HAP-1 (cell line): ENCODE data around the gene DENND1B.

ENCODE experiments used
- DNase-seq, 2 experiments: peaks; one replicate each; pipeline ENCODE4 v3.0.0-alpha.2; 2016 to 2020; ENCODE audit warnings: low spot score in 2 of 2
- H3K27me3 ChIP-seq: fragments of 250-450 bp; sonication (Bioruptor Pico); 2 replicates; pipeline ENCODE4 v1.5.1; 2020; ENCODE audit warnings: low read depth, mild to moderate bottlenecking, moderate library complexity
- H3K36me3 ChIP-seq: fragments of 250-450 bp; sonication (Bioruptor Pico); replicated peaks from 2 replicates; pipeline ENCODE4 v1.5.1; 2020; ENCODE audit warnings: mild to moderate bottlenecking
- H3K4me1 ChIP-seq: fragments of 250-450 bp; sonication (Bioruptor Pico); 2 replicates; pipeline ENCODE4 v1.5.1; 2020; ENCODE audit warnings: mild to moderate bottlenecking
- H3K4me3 ChIP-seq: fragments of 250-450 bp; sonication (Bioruptor Pico); 2 replicates; pipeline ENCODE4 v1.5.1; 2020; ENCODE audit warnings: mild to moderate bottlenecking, moderate library complexity
- H3K9me3 ChIP-seq: fragments of 250-450 bp; sonication (Bioruptor Pico); 2 replicates; pipeline ENCODE4 v1.5.1; 2020; ENCODE audit warnings: mild to moderate bottlenecking, moderate library complexity
- in situ Hi-C: fragments of 300-500 bp; cut with MboI; formaldehyde crosslinking; loops from 3 replicates; pipeline ENCODE4 v1.14.3; 2020; ENCODE audit warnings: low sequenced_read_pairs, inconsistent platforms, mixed read lengths

DENND1B gene

GRCh38 chr1:197680311-197680710 is 95.0 kb downstream of the DENND1B start:
- no peaks in the 10 kb centered on the region for H3K9me3 ChIP-seq
- no peaks in the 10 kb centered on the region for H3K36me3 ChIP-seq
- DNase-seq = no peak
- H3K27me3 ChIP-seq = no peaks in the 10 kb centered on the region
- no peak overlapping the region for H3K4me3 ChIP-seq
- peaks cover 17% of the 10 kb centered on the region for H3K4me1 ChIP-seq
- in situ Hi-C loops = no loop called here

GRCh38 chr1:197677752-197678295 is 97.5 kb downstream of the DENND1B start:
- Histone ChIP-seq H3K27me3 (no peaks in the 10 kb centered on the region), H3K9me3 (no peaks in the 10 kb centered on the region), H3K4me3 (no peak overlapping the region), H3K4me1 (peaks cover 9% of the 10 kb centered on the region), H3K36me3 (no peaks in the 10 kb centered on the region)
- in situ Hi-C loops = no loop called here
- DNase-seq = no peak

DNA sequence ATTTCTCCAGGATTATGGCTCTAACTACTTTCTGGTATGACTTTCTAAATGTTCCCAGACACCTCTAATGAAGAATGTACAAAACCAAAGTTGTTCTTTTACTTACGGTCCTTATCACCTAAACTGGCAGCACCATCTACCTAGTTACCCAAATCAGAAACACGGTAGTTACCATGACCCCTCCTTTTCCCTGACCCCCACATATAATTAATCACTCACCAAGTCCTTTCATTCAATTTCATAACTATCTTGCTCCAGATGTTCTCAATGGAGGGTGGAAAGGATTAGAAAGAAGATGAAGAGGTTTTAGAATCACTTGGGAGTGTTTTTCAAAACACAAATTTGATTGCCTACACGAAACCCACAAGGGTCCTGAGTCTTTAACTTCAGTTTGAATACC is 98.0 kb downstream of the DENND1B start:
- H3K27me3 ChIP-seq = no peaks in the 10 kb centered on the region
- no peak overlapping the region for H3K4me3 ChIP-seq
- H3K4me1 ChIP-seq = peaks cover 9% of the 10 kb centered on the region
- H3K9me3 ChIP-seq = no peaks in the 10 kb centered on the region
- in situ Hi-C loops = no loop called here
- DNase-seq = no peak
- no peaks in the 10 kb centered on the region for H3K36me3 ChIP-seq

DNA sequence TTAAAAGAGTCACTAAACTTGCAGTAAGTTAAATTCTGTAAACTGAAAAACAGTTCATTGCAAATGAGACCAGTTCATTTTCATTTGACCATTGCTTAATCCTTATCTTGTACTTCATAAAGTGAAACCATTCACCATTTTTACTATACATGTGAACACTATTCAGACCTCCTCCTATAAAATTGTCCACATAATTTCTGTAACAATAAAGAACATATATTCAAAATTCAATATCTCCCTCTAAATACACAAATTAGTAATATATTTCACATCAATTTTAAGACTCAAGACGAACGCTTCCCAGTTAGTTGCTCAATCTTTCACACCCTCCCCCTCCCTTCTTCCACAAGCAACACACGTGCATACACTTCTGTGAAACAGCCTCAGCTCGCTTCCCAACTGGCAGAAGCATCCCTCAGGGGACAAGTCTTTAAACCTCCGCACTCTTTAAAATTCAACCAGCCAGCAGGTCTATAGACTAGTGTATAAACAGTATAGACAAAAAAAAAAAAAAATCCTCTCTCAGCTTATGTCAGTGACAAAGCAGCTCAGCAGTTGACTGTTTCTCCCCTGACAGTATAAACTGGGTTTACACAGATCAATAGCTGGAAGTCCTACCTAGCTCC is 99.6 kb downstream of the DENND1B start:
- Histone ChIP-seq H3K36me3 (no peaks in the 10 kb centered on the region), H3K9me3 (no peaks in the 10 kb centered on the region), H3K4me1 (peaks cover 9% of the 10 kb centered on the region), H3K27me3 (no peaks in the 10 kb centered on the region), H3K4me3 (no peak overlapping the region; the same call in 1 of the 2 replicates)
- DNase-seq = peak; percentile 49 to 56
- in situ Hi-C loops = no loop called here

- no peak overlapping the region for H3K4me3 ChIP-seq
- peaks cover 9% of the 10 kb centered on the region for H3K4me1 ChIP-seq
- H3K27me3 ChIP-seq = no peaks in the 10 kb centered on the region
- no peaks in the 10 kb centered on the region for H3K36me3 ChIP-seq
- in situ Hi-C loops = no loop called here
- peak in 1 of 2 experiments; percentile 37 for DNase-seq
- no peaks in the 10 kb centered on the region for H3K9me3 ChIP-seq
Measured at GRCh38 chr1:197674286-197674685, 101.0 kb downstream of the DENND1B start.

DNA sequence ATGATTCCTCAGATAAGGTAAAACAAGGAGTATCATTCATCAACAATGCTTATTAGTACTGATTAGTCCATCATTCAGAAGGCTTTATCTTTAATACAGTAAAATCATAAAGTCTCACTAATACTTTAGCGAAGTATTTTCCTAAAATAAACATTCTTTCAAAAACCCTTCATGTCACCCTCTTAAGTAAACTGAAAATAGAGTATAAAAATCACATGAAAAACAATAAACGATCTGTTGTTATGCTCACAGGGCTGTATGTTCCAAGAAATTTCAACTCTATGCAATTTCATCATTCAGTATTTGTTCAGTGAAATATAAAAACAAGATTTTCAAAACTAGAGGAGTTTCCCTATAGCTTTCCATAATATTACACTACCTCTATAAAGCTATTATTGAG is 102.0 kb downstream of the DENND1B start:
- Histone ChIP-seq H3K27me3 (no peaks in the 10 kb centered on the region), H3K4me3 (no peak overlapping the region), H3K4me1 (peaks cover 9% of the 10 kb centered on the region), H3K9me3 (no peaks in the 10 kb centered on the region), H3K36me3 (no peaks in the 10 kb centered on the region)
- in situ Hi-C loops = no loop called here
- DNase-seq = no peak

DNA sequence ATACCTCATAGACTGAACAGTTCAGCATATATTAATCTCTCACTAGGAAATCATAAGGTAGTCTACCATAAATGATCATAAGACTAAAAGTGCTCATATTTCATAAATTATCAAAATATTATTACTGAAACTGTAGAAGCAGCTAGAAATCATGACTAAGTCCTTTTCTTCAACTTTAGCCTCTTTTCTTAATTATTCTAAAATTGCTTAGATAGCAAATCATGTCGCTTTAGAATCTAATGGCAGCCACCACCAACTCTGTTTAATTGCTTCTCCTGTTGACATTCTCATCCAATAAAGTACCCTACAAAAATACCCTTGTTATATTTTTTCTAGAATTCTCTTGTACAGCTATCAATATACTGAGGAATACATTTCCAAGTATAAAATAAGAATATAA is 102.9 kb downstream of the DENND1B start:
- Histone ChIP-seq H3K9me3 (no peaks in the 10 kb centered on the region), H3K4me1 (peaks cover 9% of the 10 kb centered on the region), H3K27me3 (no peaks in the 10 kb centered on the region), H3K4me3 (no peak overlapping the region), H3K36me3 (no peaks in the 10 kb centered on the region)
- no peak for DNase-seq
- in situ Hi-C loops = no loop called here

DNA sequence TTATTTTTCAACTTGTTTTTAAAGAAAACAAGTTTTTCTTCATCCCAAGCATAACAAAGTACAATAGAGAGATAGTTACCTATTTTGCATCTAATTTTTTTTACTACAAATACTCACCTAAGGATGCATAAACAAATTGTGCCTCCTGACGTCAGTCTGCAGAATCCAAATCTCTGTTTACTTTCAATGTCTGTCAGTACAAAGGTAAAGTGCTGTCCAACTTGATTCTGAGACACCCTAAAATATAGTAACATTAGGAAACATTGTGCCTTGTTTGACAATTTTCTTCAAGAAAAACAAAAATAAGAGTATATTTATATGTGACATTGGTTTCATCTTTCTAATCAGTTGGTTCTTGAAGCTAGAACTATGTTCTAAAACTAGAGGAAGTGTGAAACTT is 103.4 kb downstream of the DENND1B start:
- Histone ChIP-seq H3K4me1 (peaks cover 9% of the 10 kb centered on the region), H3K9me3 (no peaks in the 10 kb centered on the region), H3K4me3 (no peak overlapping the region), H3K27me3 (no peaks in the 10 kb centered on the region), H3K36me3 (no peaks in the 10 kb centered on the region)
- in situ Hi-C loops = no loop called here
- DNase-seq = no peak

- no peak overlapping the region for H3K4me3 ChIP-seq
- in situ Hi-C loops = no loop called here
- peaks cover 12% of the 10 kb centered on the region for H3K4me1 ChIP-seq
- no peaks in the 10 kb centered on the region for H3K27me3 ChIP-seq
- no peaks in the 10 kb centered on the region for H3K9me3 ChIP-seq
- DNase-seq = no peak
- no peaks in the 10 kb centered on the region for H3K36me3 ChIP-seq
Measured at GRCh38 chr1:197671140-197671539, 104.1 kb downstream of the DENND1B start.

DNA sequence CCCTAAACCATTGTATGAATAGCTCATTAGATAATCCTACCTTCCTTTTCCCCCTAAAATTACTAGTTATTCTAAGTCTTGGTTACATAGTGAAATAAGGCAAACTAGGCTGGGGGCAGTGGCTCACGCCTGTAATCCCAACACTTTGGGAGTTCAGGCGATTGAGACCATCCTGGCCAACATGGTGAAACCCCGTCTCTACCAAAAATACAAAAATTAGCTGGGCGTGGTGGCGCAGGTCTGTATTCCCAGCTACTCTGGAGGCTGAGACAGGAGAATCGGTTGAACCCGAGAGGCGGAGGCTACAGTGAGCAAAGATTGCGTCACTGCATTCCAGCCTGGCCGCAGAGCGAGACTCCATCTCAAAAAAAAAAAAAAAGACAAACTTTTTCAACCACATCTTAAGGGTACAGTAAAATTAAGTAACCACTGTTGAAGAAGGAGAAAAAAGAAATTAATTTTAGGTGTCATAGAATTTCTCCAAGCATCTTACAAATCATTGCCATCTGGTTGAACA is 108.5 kb downstream of the DENND1B start:
- H3K4me3 ChIP-seq = no peak overlapping the region
- DNase-seq = no peak
- in situ Hi-C loops = no loop called here
- H3K4me1 ChIP-seq = peaks cover 16% of the 10 kb centered on the region
- no peaks in the 10 kb centered on the region for H3K36me3 ChIP-seq
- no peaks in the 10 kb centered on the region for H3K27me3 ChIP-seq
- no peaks in the 10 kb centered on the region for H3K9me3 ChIP-seq

GRCh38 chr1:197664391-197664790 is 110.9 kb downstream of the DENND1B start:
- Histone ChIP-seq H3K4me1 (peaks cover 23% of the 10 kb centered on the region), H3K36me3 (no peaks in the 10 kb centered on the region), H3K9me3 (no peaks in the 10 kb centered on the region), H3K4me3 (no peak overlapping the region), H3K27me3 (no peaks in the 10 kb centered on the region)
- DNase-seq = no peak
- in situ Hi-C loops = no loop called here

DNA sequence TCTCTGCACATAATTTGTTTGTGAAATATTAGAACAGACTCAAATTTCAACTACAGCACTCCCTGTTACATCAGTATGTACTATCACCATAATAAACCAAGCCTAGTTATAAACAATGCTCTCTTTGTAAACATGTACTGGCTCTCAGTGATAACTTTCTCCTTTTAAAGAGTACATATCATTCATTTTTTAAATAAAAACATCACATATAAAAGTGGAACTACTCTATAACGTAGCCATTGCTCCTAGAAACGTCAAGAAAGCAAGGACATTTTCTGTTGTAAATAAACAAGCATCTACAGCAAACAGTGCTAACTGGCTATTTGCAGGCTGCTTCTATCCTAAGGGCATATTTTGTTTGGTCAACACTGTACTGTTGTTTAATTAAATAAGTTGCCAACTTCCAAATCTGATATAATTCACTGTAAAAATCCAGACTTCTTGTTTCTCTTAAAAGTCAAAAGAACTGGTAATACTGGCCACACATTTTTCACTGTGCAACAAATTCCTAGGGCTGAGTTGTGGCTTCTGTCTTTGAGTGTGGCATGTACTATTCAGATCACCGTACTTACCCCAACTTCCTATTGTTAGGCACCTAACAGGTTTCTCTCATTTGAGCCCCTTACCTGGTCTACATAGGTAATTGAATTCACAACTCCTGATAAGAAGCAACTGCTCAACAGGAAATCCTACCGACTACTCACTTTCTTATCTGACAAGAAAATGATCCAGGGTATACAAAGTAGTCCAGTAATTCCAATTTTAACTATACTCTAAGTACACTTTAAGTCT is 111.9 kb downstream of the DENND1B start:
- Histone ChIP-seq H3K9me3 (no peaks in the 10 kb centered on the region), H3K4me1 (peaks cover 23% of the 10 kb centered on the region), H3K36me3 (no peaks in the 10 kb centered on the region), H3K27me3 (no peaks in the 10 kb centered on the region), H3K4me3 (no peak overlapping the region)
- DNase-seq = no peak
- in situ Hi-C loops = no loop called here

GRCh38 chr1:197660389-197660788 is 114.9 kb downstream of the DENND1B start:
- DNase-seq = no peak
- peaks cover 10% of the 10 kb centered on the region for H3K4me1 ChIP-seq
- H3K36me3 ChIP-seq = no peaks in the 10 kb centered on the region
- in situ Hi-C loops = no loop called here
- H3K4me3 ChIP-seq = no peak overlapping the region
- no peaks in the 10 kb centered on the region for H3K9me3 ChIP-seq
- no peaks in the 10 kb centered on the region for H3K27me3 ChIP-seq

- in situ Hi-C loops = no loop called here
Measured at GRCh38 chr1:197659171-197659570, 116.1 kb downstream of the DENND1B start.

More at GRCh38 chr1:197659171-197659570, 116.1 kb downstream of the DENND1B start:
- H3K27me3 ChIP-seq = no peaks in the 10 kb centered on the region
- H3K4me3 ChIP-seq = no peak overlapping the region
- no peaks in the 10 kb centered on the region for H3K36me3 ChIP-seq
- H3K4me1 ChIP-seq = peaks cover 6% of the 10 kb centered on the region; the same call in 1 of the 2 replicates
- no peaks in the 10 kb centered on the region for H3K9me3 ChIP-seq
- no peak for DNase-seq
